Peyer's patch (tissue), 4 donors: ENCODE data around the gene FSTL5. TPM values are rescaled to one million over a fixed set of nuclear protein-coding genes. Genes with fewer than 3 reads are reported as not detected.

Experiments used
- DNase-seq, 3 donors: peaks; one replicate each; pipeline ENCODE4 v3.0.0-alpha.2; 2017 to 2019
- H3K27ac ChIP-seq, 4 donors: fragments of 200-600 bp; sonication (generic); one replicate each; pipeline ENCODE4 v1.5.1; 2016 to 2019
- H3K27me3 ChIP-seq, 2 donors: fragments of 200-600 bp; sonication (generic); one replicate each; pipeline ENCODE4 v1.5.1; 2019
- H3K36me3 ChIP-seq, 3 donors: fragments of 200-600 bp; sonication (generic); one replicate each; pipeline ENCODE4 v1.5.1; 2016 to 2019
- H3K4me1 ChIP-seq, 4 donors: fragments of 200-600 bp; sonication (generic); one replicate each; pipeline ENCODE4 v1.5.1; 2016 to 2019
- H3K4me3 ChIP-seq, 4 donors: fragments of 200-600 bp; sonication (generic); 1 replicate in 3 of 4; 2 replicates in 1 of 4; pipeline ENCODE4 v1.5.1; 2016 to 2019; ENCODE audit warnings: mild to moderate bottlenecking in 1 of 4
- H3K9me3 ChIP-seq, 4 donors: fragments of 200-600 bp; sonication (generic); one replicate each; pipeline ENCODE4 v1.5.1; 2016 to 2019; ENCODE audit warnings: mild to moderate bottlenecking in 1 of 4
- CTCF ChIP-seq, 6 experiments: fragments of 450-650 bp in 4 of 6; fragments of 200-600 bp in 2 of 6; sonication (generic) in 1 of 6; IDR thresholded peaks; one replicate each; pipeline ENCODE4 v1.5.1; 2017 to 2019; ENCODE audit warnings: antibody characterized with exemption in 6 of 6, mild to moderate bottlenecking in 3 of 6, moderate library complexity in 1 of 6
- POLR2A ChIP-seq, 2 donors: fragments of 450-650 bp; IDR thresholded peaks; one replicate each; pipeline ENCODE4 v1.5.1; 2017; ENCODE audit warnings: antibody characterized with exemption in 2 of 2, mild to moderate bottlenecking in 2 of 2, moderate library complexity in 2 of 2
- total RNA-seq, 4 donors: library from RNA; depleted of rRNA; stranded (reverse); fragments of >200 nt; gene quantifications; one replicate each; pipeline ENCODE4 v1.1.0, GENCODE V29; 2016

FSTL5 gene
- total RNA-seq, 4 donors from 2014 or later: 1.7 TPM; not detected in 3

DNA sequence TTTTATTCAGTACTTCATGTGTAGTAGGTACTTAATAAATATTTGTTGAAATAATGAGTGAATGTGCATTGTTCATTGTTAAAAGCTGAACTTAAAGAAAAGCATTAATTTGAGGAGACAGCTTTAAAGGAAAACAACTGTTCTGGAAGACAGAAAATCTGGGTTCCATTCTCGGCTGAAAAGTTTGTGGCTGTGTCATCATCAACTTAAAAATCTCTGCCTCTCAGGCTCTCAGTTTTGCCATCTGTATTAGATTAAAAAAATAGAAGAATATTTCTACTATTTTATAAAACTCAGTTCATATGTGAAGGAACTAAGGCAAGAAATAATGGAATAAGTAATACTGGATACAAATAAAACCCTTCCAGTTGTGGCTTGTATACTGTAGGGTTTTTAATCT lies 62.5 kb downstream of the FSTL5 start:
- Histone ChIP-seq H3K27me3 (no peaks in the 10 kb centered on the region), H3K4me1 (no peaks in the 10 kb centered on the region), H3K9me3 (no peaks in the 10 kb centered on the region), H3K4me3 (no peak overlapping the region), H3K36me3 (no peaks in the 10 kb centered on the region), H3K27ac (no peak overlapping the region)
- DNase-seq: no peak
- TF ChIP-seq CTCF (IDR thresholded peaks at IDR 0.05) (no peak), POLR2A (IDR thresholded peaks at IDR 0.05) (no peak)

DNA sequence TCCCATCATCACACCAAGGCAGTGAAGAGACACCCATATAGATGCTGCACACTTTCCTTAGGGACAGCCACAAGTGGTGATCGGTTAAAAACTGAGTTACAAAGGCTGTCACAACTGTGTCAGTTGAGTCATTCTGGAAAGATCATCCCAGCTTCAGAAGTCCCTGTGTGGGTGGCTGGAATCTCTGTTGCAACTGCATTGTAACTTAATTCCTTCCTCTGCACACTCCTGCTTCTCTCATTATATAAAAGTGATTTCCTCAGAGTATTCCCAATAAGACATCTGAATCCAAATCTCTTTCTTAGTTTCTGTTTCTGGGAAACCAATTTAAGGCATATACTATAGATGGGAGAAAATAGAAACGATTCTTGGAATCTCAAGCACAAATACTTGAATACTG lies 88.1 kb downstream of the FSTL5 start:
- no peak for DNase-seq
- no peaks in the 10 kb centered on the region for H3K4me1 ChIP-seq
- H3K27ac ChIP-seq: no peak overlapping the region
- H3K27me3 ChIP-seq: no peaks in the 10 kb centered on the region
- TF ChIP-seq POLR2A (IDR thresholded peaks at IDR 0.05) (no peak), CTCF (IDR thresholded peaks at IDR 0.05) (no peak)
- no peaks in the 10 kb centered on the region for H3K36me3 ChIP-seq
- H3K9me3 ChIP-seq: no peaks in the 10 kb centered on the region
- H3K4me3 ChIP-seq: no peak overlapping the region

DNA sequence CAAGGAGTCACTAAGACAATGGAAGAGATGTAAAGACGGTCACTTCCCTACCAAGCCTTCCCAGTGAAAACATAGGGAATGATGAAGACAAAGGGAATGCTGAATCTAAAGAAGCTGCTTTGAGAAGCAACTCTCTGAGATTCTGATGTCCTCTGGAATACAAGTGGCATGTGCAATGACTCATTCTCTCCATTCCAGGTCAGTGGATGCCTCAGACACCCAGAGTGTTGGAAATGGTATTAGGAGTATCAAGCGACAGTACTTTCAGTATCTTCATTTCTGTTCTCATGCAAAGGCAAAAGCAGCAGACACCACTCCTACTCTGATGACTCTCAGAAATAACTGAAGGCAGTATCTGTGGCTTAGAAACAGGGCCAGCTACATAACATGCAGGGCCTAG lies 102.6 kb downstream of the FSTL5 start:
- Histone ChIP-seq H3K27me3 (no peaks in the 10 kb centered on the region), H3K27ac (no peak overlapping the region), H3K36me3 (no peaks in the 10 kb centered on the region), H3K9me3 (no peaks in the 10 kb centered on the region), H3K4me1 (no peaks in the 10 kb centered on the region), H3K4me3 (no peak overlapping the region)
- no peak for TF ChIP-seq POLR2A (IDR thresholded peaks at IDR 0.05)
- TF ChIP-seq CTCF (IDR thresholded peaks at IDR 0.05): no peak
- no peak for DNase-seq

- no peak overlapping the region for H3K4me3 ChIP-seq
- TF ChIP-seq CTCF (IDR thresholded peaks at IDR 0.05): no peak
- no peak for TF ChIP-seq POLR2A (IDR thresholded peaks at IDR 0.05)
- H3K4me1 ChIP-seq: no peaks in the 10 kb centered on the region
- no peak for DNase-seq
- no peaks in the 10 kb centered on the region for H3K36me3 ChIP-seq
- H3K27me3 ChIP-seq: no peaks in the 10 kb centered on the region
- H3K27ac ChIP-seq: no peak overlapping the region
- no peaks in the 10 kb centered on the region for H3K9me3 ChIP-seq
Measured at GRCh38 chr4:162059656-162060055, 104.1 kb downstream of the FSTL5 start.

DNA sequence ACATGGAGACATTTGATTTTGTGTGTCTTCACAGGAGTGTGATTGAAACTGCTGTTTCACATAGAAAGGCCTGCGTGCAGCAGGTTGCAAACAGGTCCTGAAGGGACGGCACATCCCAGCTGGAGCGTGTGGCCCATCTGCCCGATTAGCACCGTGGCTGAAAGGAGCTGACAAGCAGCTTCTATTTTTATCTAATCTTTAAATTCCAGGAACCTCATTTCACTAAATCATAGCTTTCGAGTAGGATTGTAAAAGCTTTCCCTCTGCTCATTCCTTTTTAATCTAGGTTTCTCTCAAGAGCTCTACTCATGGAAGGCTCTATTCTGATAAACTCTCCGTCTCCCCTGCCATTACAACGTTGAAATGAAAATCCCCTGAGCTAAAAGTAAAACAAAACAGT lies 106.8 kb downstream of the FSTL5 start:
- H3K9me3 ChIP-seq: no peaks in the 10 kb centered on the region
- no peaks in the 10 kb centered on the region for H3K4me1 ChIP-seq
- DNase-seq: no peak
- no peak overlapping the region for H3K27ac ChIP-seq
- TF ChIP-seq POLR2A (IDR thresholded peaks at IDR 0.05) (no peak), CTCF (IDR thresholded peaks at IDR 0.05) (no peak)
- H3K36me3 ChIP-seq: no peaks in the 10 kb centered on the region
- no peaks in the 10 kb centered on the region for H3K27me3 ChIP-seq
- no peak overlapping the region for H3K4me3 ChIP-seq

- H3K9me3 ChIP-seq: no peaks in the 10 kb centered on the region
- no peaks in the 10 kb centered on the region for H3K4me1 ChIP-seq
- H3K27me3 ChIP-seq: no peaks in the 10 kb centered on the region
- H3K36me3 ChIP-seq: no peaks in the 10 kb centered on the region
- DNase-seq: no peak
- H3K27ac ChIP-seq: no peak overlapping the region
- no peak for TF ChIP-seq POLR2A (IDR thresholded peaks at IDR 0.05)
- no peak for TF ChIP-seq CTCF (IDR thresholded peaks at IDR 0.05)
- no peak overlapping the region for H3K4me3 ChIP-seq
Measured at GRCh38 chr4:162046135-162046534, 117.7 kb downstream of the FSTL5 start.
